ENCODE data around the gene ZNF43. TPM values are rescaled to one million over a fixed set of nuclear protein-coding genes. Genes with fewer than 3 reads are reported as not detected.
"Not testable (repeated sequence)": the region's sequence is repeated elsewhere in the genome, so short reads cannot be mapped to it uniquely, and the experiment has no call there.

Gene ZNF43
- total RNA-seq, 1 donor from 2014 or later = 12.9 TPM

GRCh38 chr19:21786936-21787335, 49.0 kb downstream of the ZNF43 start:
- TF ChIP-seq, protein P1, sequence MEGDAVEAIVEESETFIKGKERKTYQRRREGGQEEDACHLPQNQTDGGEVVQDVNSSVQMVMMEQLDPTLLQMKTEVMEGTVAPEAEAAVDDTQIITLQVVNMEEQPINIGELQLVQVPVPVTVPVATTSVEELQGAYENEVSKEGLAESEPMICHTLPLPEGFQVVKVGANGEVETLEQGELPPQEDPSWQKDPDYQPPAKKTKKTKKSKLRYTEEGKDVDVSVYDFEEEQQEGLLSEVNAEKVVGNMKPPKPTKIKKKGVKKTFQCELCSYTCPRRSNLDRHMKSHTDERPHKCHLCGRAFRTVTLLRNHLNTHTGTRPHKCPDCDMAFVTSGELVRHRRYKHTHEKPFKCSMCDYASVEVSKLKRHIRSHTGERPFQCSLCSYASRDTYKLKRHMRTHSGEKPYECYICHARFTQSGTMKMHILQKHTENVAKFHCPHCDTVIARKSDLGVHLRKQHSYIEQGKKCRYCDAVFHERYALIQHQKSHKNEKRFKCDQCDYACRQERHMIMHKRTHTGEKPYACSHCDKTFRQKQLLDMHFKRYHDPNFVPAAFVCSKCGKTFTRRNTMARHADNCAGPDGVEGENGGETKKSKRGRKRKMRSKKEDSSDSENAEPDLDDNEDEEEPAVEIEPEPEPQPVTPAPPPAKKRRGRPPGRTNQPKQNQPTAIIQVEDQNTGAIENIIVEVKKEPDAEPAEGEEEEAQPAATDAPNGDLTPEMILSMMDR (IDR thresholded peaks at IDR 0.05) = no peak
- intact Hi-C loops (cut with DNase I) = no loop called here
- Histone ChIP-seq H3K36me3 (no peaks in the 10 kb centered on the region), H3K27me3 (no peaks in the 10 kb centered on the region), H3K4me3 (no peak overlapping the region), H3K4me1 (no peaks in the 10 kb centered on the region), H3K9me3 (no peaks in the 10 kb centered on the region), H3K27ac (no peak overlapping the region)
- no peak for DNase-seq
- ATAC-seq = no peak

DNA sequence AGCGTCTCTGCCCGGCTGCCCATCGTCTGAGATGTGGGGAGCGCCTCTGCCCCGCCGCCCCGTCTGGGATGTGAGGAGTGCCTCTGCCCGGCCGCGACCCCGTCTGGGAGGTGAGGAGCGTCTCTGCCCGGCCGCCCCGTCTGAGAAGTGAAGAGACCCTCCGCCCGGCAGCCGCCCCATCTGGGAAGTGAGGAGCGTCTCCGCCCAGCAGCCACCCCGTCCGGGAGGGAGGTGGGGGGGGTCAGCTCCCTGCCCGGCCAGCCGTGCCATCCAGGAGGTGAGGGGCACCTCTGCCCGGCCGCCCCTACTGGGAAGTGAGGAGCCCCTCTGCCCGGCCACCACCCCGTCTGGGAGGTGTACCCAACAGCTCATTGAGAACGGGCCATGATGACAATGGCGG, 60.2 kb downstream of the ZNF43 start:
- H3K27me3 ChIP-seq; H3K27ac ChIP-seq; DNase-seq; intact Hi-C loops (cut with DNase I); H3K36me3 ChIP-seq; H3K4me1 ChIP-seq; ATAC-seq; H3K9me3 ChIP-seq; H3K4me3 ChIP-seq: not testable (repeated sequence)

GRCh38 chr19:21767065-21767800, 68.7 kb downstream of the ZNF43 start, which contains the start of gene ZNF100:
ZNF100 (minus strand) TSS chr19:21767579; CDS start chr19:21767429, 150 bp downstream.
- ATAC-seq = peak; percentile 98
- TF ChIP-seq, protein P1 (IDR thresholded peaks at IDR 0.05) = no peak
- H3K27me3 ChIP-seq = no peaks in the 10 kb centered on the region
- no peaks in the 10 kb centered on the region for H3K9me3 ChIP-seq
- DNase-seq = peak; percentile 96
- peaks cover 29% of the 10 kb centered on the region for H3K36me3 ChIP-seq
- H3K27ac ChIP-seq = peak within 1 kb of the TSS; percentile 89
- H3K4me1 ChIP-seq = peaks cover 5% of the 10 kb centered on the region
- intact Hi-C loops (cut with DNase I) = no loop called here
- H3K4me3 ChIP-seq = peak within 1 kb of the TSS; percentile 74

GRCh38 chr19:21766705-21767064, 69.3 kb downstream of the ZNF43 start:
- ATAC-seq; H3K4me1 ChIP-seq; H3K27me3 ChIP-seq; H3K9me3 ChIP-seq; DNase-seq; intact Hi-C loops (cut with DNase I): not testable (repeated sequence)
- H3K4me3 ChIP-seq = peak overlapping the region; percentile 74
- H3K27ac ChIP-seq = peak overlapping the region; percentile 89
- H3K36me3 ChIP-seq = peaks cover 33% of the 10 kb centered on the region

- H3K9me3 ChIP-seq = no peaks in the 10 kb centered on the region
- ATAC-seq = no peak
- TF ChIP-seq, protein P1 (IDR thresholded peaks at IDR 0.05) = no peak
- H3K27ac ChIP-seq = no peak overlapping the region
- H3K36me3 ChIP-seq = peaks cover 46% of the 10 kb centered on the region
- DNase-seq = no peak
- intact Hi-C loops (cut with DNase I) = no loop called here
- H3K4me1 ChIP-seq = peaks cover 5% of the 10 kb centered on the region
- no peak overlapping the region for H3K4me3 ChIP-seq
- H3K27me3 ChIP-seq = no peaks in the 10 kb centered on the region
Measured at GRCh38 chr19:21765151-21765550, 70.8 kb downstream of the ZNF43 start.

DNA sequence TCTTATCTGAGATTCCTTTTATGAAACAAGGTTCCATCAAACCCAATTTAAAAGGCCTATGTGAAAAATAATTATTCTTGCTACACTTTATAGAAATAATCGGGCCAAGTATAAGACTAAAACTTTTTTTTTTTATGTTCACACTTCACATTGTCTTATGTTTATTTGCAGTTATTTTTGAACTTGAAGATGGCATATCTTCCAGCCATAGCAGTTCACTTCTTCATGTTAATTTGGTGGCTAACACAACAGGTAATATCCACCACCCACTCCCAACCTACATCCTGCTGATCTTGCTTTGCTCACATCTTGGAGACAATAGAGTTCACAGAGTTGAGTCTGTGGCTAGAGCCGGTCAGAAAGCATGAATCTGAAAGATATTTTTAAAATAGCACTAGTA, 74.4 kb downstream of the ZNF43 start:
- peaks cover 68% of the 10 kb centered on the region for H3K36me3 ChIP-seq
- H3K4me1 ChIP-seq; intact Hi-C loops (cut with DNase I); H3K27me3 ChIP-seq; H3K4me3 ChIP-seq; H3K27ac ChIP-seq; H3K9me3 ChIP-seq; ATAC-seq; DNase-seq: not testable (repeated sequence)

DNA sequence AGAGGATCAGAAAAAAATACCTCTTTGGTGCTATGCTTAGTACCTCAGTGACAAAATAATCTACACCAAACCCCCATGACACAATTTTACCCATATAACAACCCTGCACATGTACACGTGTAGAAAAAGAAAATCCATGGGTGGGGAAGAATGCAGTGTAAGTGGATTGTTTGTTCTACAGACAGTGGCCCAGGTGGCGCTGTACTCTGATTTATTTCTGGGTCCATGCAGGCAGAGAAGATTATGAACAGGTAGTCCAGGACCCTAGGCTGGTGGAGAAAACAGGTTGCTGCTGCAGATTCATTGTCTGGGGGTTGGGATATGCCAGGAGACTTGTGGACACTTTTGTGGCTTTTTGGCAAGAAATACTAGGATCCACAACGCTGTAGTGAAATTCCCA, 77.7 kb downstream of the ZNF43 start:
- peaks cover 51% of the 10 kb centered on the region for H3K36me3 ChIP-seq
- no peaks in the 10 kb centered on the region for H3K27me3 ChIP-seq
- H3K4me1 ChIP-seq = no peaks in the 10 kb centered on the region
- H3K9me3 ChIP-seq = no peaks in the 10 kb centered on the region
- TF ChIP-seq, protein P1 (IDR thresholded peaks at IDR 0.05) = no peak
- DNase-seq (no peak), ATAC-seq (no peak)
- intact Hi-C loops (cut with DNase I) = no loop called here
- H3K4me3 ChIP-seq = no peak overlapping the region
- H3K27ac ChIP-seq = no peak overlapping the region

- H3K27me3 ChIP-seq; H3K4me1 ChIP-seq; ATAC-seq; DNase-seq; H3K9me3 ChIP-seq; intact Hi-C loops (cut with DNase I); H3K4me3 ChIP-seq; H3K27ac ChIP-seq: not testable (repeated sequence)
- peaks cover 52% of the 10 kb centered on the region for H3K36me3 ChIP-seq
Measured at GRCh38 chr19:21755555-21755954, 80.4 kb downstream of the ZNF43 start.

Data from upper lobe of right lung (tissue), 1 donor.